Upper lobe of left lung (tissue), 6 donors: ENCODE data around the gene MYPN. TPM values are rescaled to one million over a fixed set of nuclear protein-coding genes. Genes with fewer than 3 reads are reported as not detected.

Experiments
- ATAC-seq, 2 donors: fragments of 200-7000 bp; cut with Tn5 transposase; one replicate each; pipeline ENCODE4 v1.9.1; 2022; ENCODE audit warnings: mild to moderate bottlenecking in 2 of 2, moderate library complexity in 2 of 2; ENCODE audit not compliant: low FRiP score in 2 of 2
- DNase-seq, 2 donors: peaks; one replicate each; pipeline ENCODE4 v3.0.0-alpha.2; 2019 to 2020
- H3K27ac ChIP-seq, 4 donors: fragments of 200-600 bp; sonication (generic); one replicate each; pipeline ENCODE4 v1.5.1; 2016 to 2019
- H3K27me3 ChIP-seq, 4 donors: fragments of 200-600 bp; sonication (generic); one replicate each; pipeline ENCODE4 v1.5.1; 2017 to 2019
- H3K36me3 ChIP-seq, 4 donors: fragments of 200-600 bp; sonication (generic); one replicate each; pipeline ENCODE4 v1.5.1; 2016 to 2019
- H3K4me1 ChIP-seq, 4 donors: fragments of 200-600 bp; sonication (generic); one replicate each; pipeline ENCODE4 v1.5.1; 2018 to 2019
- H3K4me3 ChIP-seq, 4 donors: fragments of 200-600 bp; sonication (generic); one replicate each; pipeline ENCODE4 v1.5.1; 2017 to 2019; ENCODE audit warnings: mild to moderate bottlenecking in 2 of 4, moderate library complexity in 1 of 4
- H3K9me3 ChIP-seq, 4 donors: fragments of 200-600 bp; sonication (generic); one replicate each; pipeline ENCODE4 v1.5.1; 2018 to 2019
- CTCF ChIP-seq, 6 experiments: fragments of 450-650 bp in 4 of 6; fragments of 200-600 bp in 2 of 6; sonication (generic) in 2 of 6; IDR thresholded peaks; one replicate each; pipeline ENCODE4 v1.5.1; 2016 to 2019; ENCODE audit warnings: antibody characterized with exemption in 6 of 6
- EP300 ChIP-seq, 4 donors: sonication (generic); formaldehyde crosslinking; IDR thresholded peaks; one replicate each; pipeline ENCODE4 v1.5.1; 2017; ENCODE audit warnings: antibody characterized with exemption in 4 of 4, control low read depth in 2 of 4
- POLR2A ChIP-seq, 4 donors: fragments of 450-650 bp; IDR thresholded peaks; one replicate each; pipeline ENCODE4 v1.5.1; 2016 to 2017; ENCODE audit warnings: antibody characterized with exemption in 4 of 4, mild to moderate bottlenecking in 2 of 4
- POLR2AphosphoS5 ChIP-seq, 2 donors: sonication (generic); formaldehyde crosslinking; IDR thresholded peaks; one replicate each; pipeline ENCODE4 v1.5.1; 2017; ENCODE audit warnings: antibody characterized with exemption in 2 of 2
- WGBS, 2 donors: methylation state at CpG; one replicate each; pipeline ENCODE4 v1.1.5; 2017 to 2018; 5-methylcytosine and 5-hydroxymethylcytosine counted together
- total RNA-seq, 6 donors: library from RNA; depleted of rRNA in 4 of 6; stranded (reverse); fragments of >200 nt in 4 of 6; gene quantifications; one replicate each; pipeline versions ENCODE4 v1.1.0 to v1.2.1, GENCODE V29; 2016 to 2021
- donor health status: DM: no; HTN: no; CAD: no; lungs with moderate emphysema.
- donor health status: DM: no; HTN: yes; CAD: no; lungs with severe emphysema.

MYPN gene
- total RNA-seq, 6 donors from 2014 or later = not detected

GRCh38 chr10:68090586-68090985, 18.7 kb upstream of the MYPN start:
- Histone ChIP-seq H3K4me3 (no peak overlapping the region), H3K4me1 (no peaks in the 10 kb centered on the region), H3K27ac (no peak overlapping the region), H3K36me3 (no peaks in the 10 kb centered on the region), H3K27me3 (no peaks in the 10 kb centered on the region), H3K9me3 (no peaks in the 10 kb centered on the region)
- DNase-seq (no peak), ATAC-seq (no peak)
- 84 to 90% methylated on average over 4 of the region's 4 CpGs for WGBS, 2 donors
- TF ChIP-seq CTCF (IDR thresholded peaks at IDR 0.05) = no peak
- TF ChIP-seq POLR2AphosphoS5 (IDR thresholded peaks at IDR 0.05) = no peak
- no peak for TF ChIP-seq POLR2A (IDR thresholded peaks at IDR 0.05)

- WGBS, 2 donors = 95 to 98% methylated on average over 2 of the region's 2 CpGs
- ATAC-seq (no peak), DNase-seq (no peak)
- H3K27ac ChIP-seq = no peak overlapping the region
- H3K9me3 ChIP-seq = no peaks in the 10 kb centered on the region
- H3K4me1 ChIP-seq = no peaks in the 10 kb centered on the region
- H3K27me3 ChIP-seq = no peaks in the 10 kb centered on the region
- no peak for TF ChIP-seq CTCF (IDR thresholded peaks at IDR 0.05)
- no peak for TF ChIP-seq POLR2AphosphoS5 (IDR thresholded peaks at IDR 0.05)
- no peak for TF ChIP-seq EP300 (IDR thresholded peaks at IDR 0.05)
- no peak for TF ChIP-seq POLR2A (IDR thresholded peaks at IDR 0.05)
- H3K36me3 ChIP-seq = no peaks in the 10 kb centered on the region
- H3K4me3 ChIP-seq = no peak overlapping the region
Observed at GRCh38 chr10:68092512-68092911, 16.8 kb upstream of the MYPN start.

- Histone ChIP-seq H3K27me3 (no peaks in the 10 kb centered on the region), H3K36me3 (no peaks in the 10 kb centered on the region), H3K4me3 (no peak overlapping the region), H3K4me1 (no peaks in the 10 kb centered on the region), H3K27ac (no peak overlapping the region), H3K9me3 (no peaks in the 10 kb centered on the region)
- 74 to 76% methylated on average over 2 of the region's 2 CpGs for WGBS, 2 donors
- TF ChIP-seq CTCF (IDR thresholded peaks at IDR 0.05) (no peak), POLR2A (IDR thresholded peaks at IDR 0.05) (no peak), EP300 (IDR thresholded peaks at IDR 0.05) (no peak), POLR2AphosphoS5 (IDR thresholded peaks at IDR 0.05) (no peak)
- ATAC-seq (no peak), DNase-seq (no peak)
Observed at GRCh38 chr10:68095153-68095552, 14.1 kb upstream of the MYPN start.

- no peak overlapping the region for H3K4me3 ChIP-seq
- H3K36me3 ChIP-seq = no peaks in the 10 kb centered on the region
- no peaks in the 10 kb centered on the region for H3K4me1 ChIP-seq
- DNase-seq (no peak), ATAC-seq (peak in 1 of 2 donors; percentile 85)
- H3K9me3 ChIP-seq = no peaks in the 10 kb centered on the region
- TF ChIP-seq CTCF (IDR thresholded peaks at IDR 0.05) (no peak), POLR2A (IDR thresholded peaks at IDR 0.05) (no peak), EP300 (IDR thresholded peaks at IDR 0.05) (no peak), POLR2AphosphoS5 (IDR thresholded peaks at IDR 0.05) (no peak)
- WGBS, 2 donors = 69 to 71% methylated on average over 4 of the region's 4 CpGs
- no peak overlapping the region for H3K27ac ChIP-seq
- H3K27me3 ChIP-seq = no peaks in the 10 kb centered on the region
Observed at GRCh38 chr10:68096913-68097516, 12.3 kb upstream of the MYPN start.

- H3K27me3 ChIP-seq = no peaks in the 10 kb centered on the region
- H3K36me3 ChIP-seq = no peaks in the 10 kb centered on the region
- no peak for ATAC-seq
- no peaks in the 10 kb centered on the region for H3K4me1 ChIP-seq
- TF ChIP-seq POLR2AphosphoS5 (IDR thresholded peaks at IDR 0.05) (no peak), EP300 (IDR thresholded peaks at IDR 0.05) (no peak), CTCF (IDR thresholded peaks at IDR 0.05) (no peak), POLR2A (IDR thresholded peaks at IDR 0.05) (no peak)
- H3K4me3 ChIP-seq = no peak overlapping the region
- H3K27ac ChIP-seq = no peak overlapping the region
- H3K9me3 ChIP-seq = no peaks in the 10 kb centered on the region
- WGBS, 2 donors = 95 to 96% methylated on average over 3 of the region's 3 CpGs
- DNase-seq = no peak
Observed at GRCh38 chr10:68099736-68100135, 9.6 kb upstream of the MYPN start.
